ENCODE data around the gene DCC. TPM values are rescaled to one million over a fixed set of nuclear protein-coding genes. Genes with fewer than 3 reads are reported as not detected.

The DCC gene
- total and polyA plus RNA-seq, 2 donors (not counting 1 experiment from before 2014, with no cell fraction given), result not detected

- Mint-ChIP-seq H3K27me3 (no peaks in the 10 kb centered on the region), H3K27ac (no peak overlapping the region), H3K4me3 (no peak overlapping the region), H3K9me3 (ENCODE audit: insufficient read depth) (no peaks in the 10 kb centered on the region), H3K4me1 (no peaks in the 10 kb centered on the region)
- DNase-seq (no peak), ATAC-seq (ENCODE audit: low read depth) (no peak)
- CTCF ChIA-PET, result no interaction called here
- H3K79me2 ChIP-seq (ENCODE audit: control insufficient read depth, insufficient read depth, low read length), result no peaks in the 10 kb centered on the region
- H3K9me3 ChIP-seq (ENCODE audit: control extremely low read depth in 1 of 3, control insufficient read depth in 2 of 3, insufficient read depth in 1 of 3, low read length in 2 of 3), result no peaks in the 10 kb centered on the region
- H3K4me3 ChIP-seq (ENCODE audit: control extremely low read depth in 1 of 5, extremely low read depth in 1 of 5, insufficient read depth in 1 of 5, low read depth in 2 of 5, low read length in 4 of 5), result no peak overlapping the region
- TF ChIP-seq CTCF (IDR thresholded peaks at IDR 0.05) (no peak), EZH2 (IDR thresholded peaks at IDR 0.05; ENCODE audit: borderline replicate concordance, insufficient read depth, low read depth, low read length, poor library complexity, severe bottlenecking) (no peak)
- H3K27me3 ChIP-seq (replicated peaks in 1 of 4; ENCODE audit: control extremely low read depth in 1 of 4, control insufficient read depth in 3 of 4, insufficient read depth in 4 of 4, low read length in 3 of 4), result no peaks in the 10 kb centered on the region
- no peak overlapping the region for H3K27ac ChIP-seq (ENCODE audit: low read length in 2 of 2)
- H3K4me2 ChIP-seq (replicated peaks; ENCODE audit: low read depth, low read length, poor library complexity, severe bottlenecking), result no peak overlapping the region
- no peak overlapping the region for H2AFZ ChIP-seq (ENCODE audit: insufficient read depth, low read depth, low read length, poor library complexity, severe bottlenecking)
- H3K9ac ChIP-seq (ENCODE audit: low read length), result no peak overlapping the region
- no peaks in the 10 kb centered on the region for H3K4me1 ChIP-seq (ENCODE audit: control insufficient read depth in 2 of 2, insufficient read depth in 2 of 2, low read length in 2 of 2)
- no peaks in the 10 kb centered on the region for H3K36me3 ChIP-seq (replicated peaks in 1 of 2; ENCODE audit: control extremely low read depth in 1 of 2, control insufficient read depth in 1 of 2, extremely low read depth in 1 of 2, insufficient read depth in 2 of 2, low read length in 1 of 2)
- intact Hi-C loops (cut with micrococcal nuclease), result no loop called here
- no peaks in the 10 kb centered on the region for H4K20me1 ChIP-seq (ENCODE audit: control insufficient read depth, insufficient read depth, low read length, poor library complexity, severe bottlenecking)
- POLR2A ChIA-PET, result no interaction called here
These were observed 17.7 kb upstream of the DCC start for GRCh38 chr18:52322307-52322706.

- H3K79me2 ChIP-seq (ENCODE audit: control insufficient read depth, insufficient read depth, low read length), result no peaks in the 10 kb centered on the region
- no peak overlapping the region for H2AFZ ChIP-seq (ENCODE audit: insufficient read depth, low read depth, low read length, poor library complexity, severe bottlenecking)
- H3K4me3 ChIP-seq (ENCODE audit: control extremely low read depth in 1 of 5, extremely low read depth in 1 of 5, insufficient read depth in 1 of 5, low read depth in 2 of 5, low read length in 4 of 5), result no peak overlapping the region
- no peak overlapping the region for H3K27ac ChIP-seq (ENCODE audit: low read length in 2 of 2)
- Mint-ChIP-seq H3K4me3 (no peak overlapping the region), H3K27ac (no peak overlapping the region), H3K4me1 (no peaks in the 10 kb centered on the region), H3K9me3 (ENCODE audit: insufficient read depth) (no peaks in the 10 kb centered on the region), H3K27me3 (no peaks in the 10 kb centered on the region)
- ChIA-PET POLR2A (no interaction called here), CTCF (no interaction called here)
- no peak for DNase-seq
- no peaks in the 10 kb centered on the region for H3K27me3 ChIP-seq (replicated peaks in 1 of 4; ENCODE audit: control extremely low read depth in 1 of 4, control insufficient read depth in 3 of 4, insufficient read depth in 4 of 4, low read length in 3 of 4)
- H3K36me3 ChIP-seq (replicated peaks in 1 of 2; ENCODE audit: control extremely low read depth in 1 of 2, control insufficient read depth in 1 of 2, extremely low read depth in 1 of 2, insufficient read depth in 2 of 2, low read length in 1 of 2), result no peaks in the 10 kb centered on the region
- H3K4me1 ChIP-seq (ENCODE audit: control insufficient read depth in 2 of 2, insufficient read depth in 2 of 2, low read length in 2 of 2), result no peaks in the 10 kb centered on the region
- TF ChIP-seq EZH2 (IDR thresholded peaks at IDR 0.05; ENCODE audit: borderline replicate concordance, insufficient read depth, low read depth, low read length, poor library complexity, severe bottlenecking) (no peak), CTCF (IDR thresholded peaks at IDR 0.05) (no peak)
- H3K4me2 ChIP-seq (replicated peaks; ENCODE audit: low read depth, low read length, poor library complexity, severe bottlenecking), result no peak overlapping the region
- no peaks in the 10 kb centered on the region for H4K20me1 ChIP-seq (ENCODE audit: control insufficient read depth, insufficient read depth, low read length, poor library complexity, severe bottlenecking)
- WGBS (ENCODE audit: insufficient coverage), result no CpG with 5 or more reads among the region's 2 CpGs
- H3K9me3 ChIP-seq (ENCODE audit: control extremely low read depth in 1 of 3, control insufficient read depth in 2 of 3, insufficient read depth in 1 of 3, low read length in 2 of 3), result no peaks in the 10 kb centered on the region
- ATAC-seq (ENCODE audit: low read depth), result no peak
- no peak overlapping the region for H3K9ac ChIP-seq (ENCODE audit: low read length)
- intact Hi-C loops (cut with micrococcal nuclease), result no loop called here
These were observed 16.2 kb upstream of the DCC start for GRCh38 chr18:52323802-52324201.

All from B cell (primary cell).